Progenitor cell of endocrine pancreas (in vitro differentiated cells): ENCODE measurements around the gene ITPRIPL2. TPM values are rescaled to one million over a fixed set of nuclear protein-coding genes. Genes with fewer than 3 reads are reported as not detected.

Experiments used
- DNase-seq: peaks from one replicate; pipeline ENCODE4 v3.0.0; 2021; ENCODE audit warnings: low spot score; ENCODE audit not compliant: unreplicated experiment
- H3K27ac Mint-ChIP-seq: 2 replicates; pipeline ENCODE4 v1.8.0; 2021; ENCODE audit warnings: mild to moderate bottlenecking, moderate library complexity, mixed read lengths
- H3K27me3 Mint-ChIP-seq: 2 replicates; pipeline ENCODE4 v1.8.0; 2021; ENCODE audit warnings: mixed read lengths
- H3K36me3 Mint-ChIP-seq: 2 replicates; pipeline ENCODE4 v1.8.0; 2022; ENCODE audit warnings: mixed read lengths; ENCODE audit not compliant: insufficient read depth
- H3K4me1 Mint-ChIP-seq: 2 replicates; pipeline ENCODE4 v1.8.0; 2021; ENCODE audit warnings: low read depth, mixed read lengths
- H3K4me3 Mint-ChIP-seq: 2 replicates; pipeline ENCODE4 v1.8.0; 2021; ENCODE audit warnings: low read depth, mild to moderate bottlenecking, moderate library complexity, mixed read lengths
- H3K9me3 Mint-ChIP-seq: 2 replicates; pipeline ENCODE4 v1.8.0; 2021; ENCODE audit warnings: low read depth, mixed read lengths
- CTCF ChIP-seq: fragments of 200-600 bp; sonication (generic); IDR thresholded peaks from one replicate; pipeline ENCODE4 v1.5.0; 2021; ENCODE audit warnings: antibody characterized with exemption, mild to moderate bottlenecking; ENCODE audit not compliant: unreplicated experiment
- total RNA-seq: library from RNA; stranded (reverse); gene quantifications from 2 replicates; pipeline ENCODE4 v1.2.1, GENCODE V29; 2021

Gene ITPRIPL2
- total RNA-seq, 1 donor from 2014 or later: 12.0 TPM

GRCh38 chr16:19127205-19127604 is 13.4 kb downstream of the ITPRIPL2 start:
- Mint-ChIP-seq H3K36me3 (no peaks in the 10 kb centered on the region), H3K27me3 (peaks cover 14% of the 10 kb centered on the region), H3K4me1 (no peaks in the 10 kb centered on the region), H3K4me3 (no peak overlapping the region), H3K27ac (no peak overlapping the region), H3K9me3 (no peaks in the 10 kb centered on the region)
- DNase-seq: no peak
- no peak for TF ChIP-seq CTCF

GRCh38 chr16:19127674-19128131 is 13.9 kb downstream of the ITPRIPL2 start:
- TF ChIP-seq CTCF: no peak
- no peaks in the 10 kb centered on the region for H3K9me3 Mint-ChIP-seq
- H3K4me1 Mint-ChIP-seq: no peaks in the 10 kb centered on the region
- H3K27ac Mint-ChIP-seq: no peak overlapping the region
- H3K4me3 Mint-ChIP-seq: no peak overlapping the region
- peaks cover 11% of the 10 kb centered on the region for H3K27me3 Mint-ChIP-seq
- no peaks in the 10 kb centered on the region for H3K36me3 Mint-ChIP-seq
- DNase-seq: no peak

- no peaks in the 10 kb centered on the region for H3K4me1 Mint-ChIP-seq
- H3K4me3 Mint-ChIP-seq: no peak overlapping the region
- no peak overlapping the region for H3K27ac Mint-ChIP-seq
- H3K36me3 Mint-ChIP-seq: no peaks in the 10 kb centered on the region
- TF ChIP-seq CTCF: no peak
- H3K27me3 Mint-ChIP-seq: peaks cover 11% of the 10 kb centered on the region
- no peaks in the 10 kb centered on the region for H3K9me3 Mint-ChIP-seq
- DNase-seq: no peak
These were observed 14.9 kb downstream of the ITPRIPL2 start for GRCh38 chr16:19128454-19129200.

GRCh38 chr16:19130385-19130784 is 16.6 kb downstream of the ITPRIPL2 start:
- no peak for TF ChIP-seq CTCF
- no peak for DNase-seq
- H3K9me3 Mint-ChIP-seq: no peaks in the 10 kb centered on the region
- H3K36me3 Mint-ChIP-seq: no peaks in the 10 kb centered on the region
- H3K4me3 Mint-ChIP-seq: no peak overlapping the region
- peaks cover 17% of the 10 kb centered on the region for H3K27me3 Mint-ChIP-seq
- no peak overlapping the region for H3K27ac Mint-ChIP-seq
- no peaks in the 10 kb centered on the region for H3K4me1 Mint-ChIP-seq

GRCh38 chr16:19130852-19131824 is 17.4 kb downstream of the ITPRIPL2 start:
- H3K27ac Mint-ChIP-seq: no peak overlapping the region
- no peak for TF ChIP-seq CTCF
- no peak overlapping the region for H3K4me3 Mint-ChIP-seq
- no peaks in the 10 kb centered on the region for H3K9me3 Mint-ChIP-seq
- H3K36me3 Mint-ChIP-seq: no peaks in the 10 kb centered on the region
- H3K4me1 Mint-ChIP-seq: peaks cover under 1% of the 10 kb centered on the region
- DNase-seq: no peak
- H3K27me3 Mint-ChIP-seq: peaks cover 22% of the 10 kb centered on the region
